PC-9 (cell line): ENCODE data around the gene MAX. TPM values are rescaled to one million over a fixed set of nuclear protein-coding genes. Genes with fewer than 3 reads are reported as not detected.
A peak's percentile ranks its signal among the peaks of the same experiment; 100 is the strongest.

Experiments used
- Bru-seq: library from RNA; stranded (reverse); fragments of 400-500 nt; gene quantifications from one replicate; lab custom pipeline; 2021; lab: Mats Ljungman, UMichigan
- BruChase-seq, 2 experiments: library from RNA; stranded (reverse); fragments of 400-500 nt; gene quantifications; one replicate each; lab custom pipeline; 2021; lab: Mats Ljungman, UMichigan
- BruUV-seq: library from RNA; stranded (reverse); fragments of 400-500 nt; replicated peaks from 2 replicates; lab custom pipeline; 2021; lab: Mats Ljungman, UMichigan
- CTCF ChIA-PET: fragments of 300-600 bp; sonication (Branson Sonifier 250); formaldehyde crosslinking; loops from one replicate; lab custom pipeline; 2022; ENCODE audit warnings: antibody characterized with exemption; lab: Charles Lee
- POLR2A ChIA-PET: fragments of 300-600 bp; sonication (Branson Sonifier 250); formaldehyde crosslinking; loops from one replicate; lab custom pipeline; 2022; ENCODE audit warnings: antibody characterized with exemption; ENCODE audit not compliant: unreplicated experiment; lab: Charles Lee
- DNase-seq, 2 experiments: peaks; one replicate each; pipeline versions ENCODE4 v3.0.0 to v3.0.0-alpha.2; 2015 to 2022; ENCODE audit warnings: mixed read lengths in 1 of 2
- H2AFZ ChIP-seq: fragments of 200-600 bp; sonication (generic); 2 replicates; pipeline ENCODE4 v1.8.1; 2017; ENCODE audit warnings: antibody characterized with exemption
- H3F3A ChIP-seq: fragments of 200-600 bp; sonication (generic); 2 replicates; pipeline ENCODE4 v1.8.1; 2017; ENCODE audit warnings: antibody characterized with exemption, mild to moderate bottlenecking, low read depth; ENCODE audit not compliant: insufficient read depth
- H3K27ac ChIP-seq: fragments of 200-600 bp; sonication (generic); 2 replicates; pipeline ENCODE4 v1.6.1; 2016; ENCODE audit warnings: mixed run types
- H3K27me3 ChIP-seq: fragments of 200-600 bp; sonication (generic); 2 replicates; pipeline ENCODE4 v1.6.1; 2016; ENCODE audit warnings: low read depth, mixed run types; ENCODE audit not compliant: insufficient read depth
- H3K36me3 ChIP-seq: fragments of 200-600 bp; sonication (generic); 2 replicates; pipeline ENCODE4 v1.6.1; 2016; ENCODE audit warnings: low read depth, mixed run types
- H3K4me1 ChIP-seq: fragments of 200-600 bp; sonication (generic); replicated peaks from 2 replicates; pipeline ENCODE4 v1.6.1; 2016; ENCODE audit warnings: mixed run types; ENCODE audit not compliant: insufficient read depth
- H3K4me2 ChIP-seq: fragments of 200-600 bp; sonication (generic); 2 replicates; pipeline ENCODE4 v1.6.1; 2017; ENCODE audit warnings: mixed run types
- H3K4me3 ChIP-seq: fragments of 200-600 bp; sonication (generic); 2 replicates; pipeline ENCODE4 v1.6.1; 2016; ENCODE audit warnings: mixed run types
- H3K79me2 ChIP-seq: fragments of 200-600 bp; sonication (generic); 2 replicates; pipeline ENCODE4 v1.6.1; 2017; ENCODE audit warnings: low read depth, mixed run types
- H3K9me2 ChIP-seq: fragments of 200-600 bp; sonication (generic); 2 replicates; pipeline ENCODE4 v1.8.1; 2017; ENCODE audit warnings: mild to moderate bottlenecking; ENCODE audit not compliant: insufficient read depth
- H3K9me3 ChIP-seq: fragments of 200-600 bp; sonication (generic); 2 replicates; pipeline ENCODE4 v1.8.1; 2016; ENCODE audit warnings: low read depth; ENCODE audit not compliant: insufficient read depth
- H4K20me1 ChIP-seq: fragments of 200-600 bp; sonication (generic); 2 replicates; pipeline ENCODE4 v1.8.1; 2017; ENCODE audit not compliant: insufficient read depth
- CTCF ChIP-seq: fragments of 200-600 bp; sonication (generic); conservative IDR thresholded peaks from 2 replicates; pipeline ENCODE4 v1.6.1; 2017; ENCODE audit warnings: mixed run types, antibody characterized with exemption, mild to moderate bottlenecking, moderate library complexity
- EZH2 ChIP-seq: fragments of 200-600 bp; sonication (generic); IDR thresholded peaks from 2 replicates; pipeline ENCODE4 v1.8.0; 2017; ENCODE audit warnings: antibody characterized with exemption, low read depth
- intact Hi-C: fragments of 100-400 bp; cut with micrococcal nuclease; formaldehyde crosslinking; loops from one replicate; pipeline ENCODE4 v1.10.0; 2022; ENCODE audit not compliant: unreplicated experiment
- long read RNA-seq: library from polyadenylated mRNA; stranded (forward); transcript quantifications from one replicate; pipeline ENCODE4 v2.0.0, GENCODE V29; 2022
- total RNA-seq: library from RNA; stranded (reverse); gene quantifications from 2 replicates; pipeline ENCODE4 v1.2.3, GENCODE V29; 2021

The MAX gene
- 76.1 and 84.1 TPM in 2 replicates for total RNA-seq
- percentile 69 among the genes with signal in this experiment for Bru-seq, nascent RNA
- BruChase-seq, experiment 1, labeled RNA remaining after a 2-hour chase: percentile 70 among the genes with signal in this experiment
- percentile 73 among the genes with signal in this experiment for BruChase-seq, experiment 2, labeled RNA remaining after a 6-hour chase
- long read RNA-seq, transcript MAX-204 (4 exons, 1,973 nt): major isoform, 20 of 61 reads
- long read RNA-seq, transcript MAX-205 (5 exons, 1,546 nt): minor isoform, 5 of 61 reads
- long read RNA-seq, partial matches to known transcripts: 2 of 61 reads
- long read RNA-seq, other reads (novel, unspliced or antisense): 31 of 61 reads

GRCh38 chr14:65102441-65103149 lies at the start of gene MAX:
MAX (minus strand) TSS chr14:65102517; CDS start chr14:65102339, 178 bp downstream.
- peaks cover 18% of the 10 kb centered on the region; the same call in 1 of the 2 replicates for H3K36me3 ChIP-seq
- TF ChIP-seq EZH2 (no peak), CTCF (no peak)
- H4K20me1 ChIP-seq: peaks cover 12% of the 10 kb centered on the region
- ChIA-PET POLR2A (interaction anchor here (0.6 to 0.9 kb wide), 4 partner anchors 59 to 219 kb away, joined by 3 to 7 read pairs (median 4); no protein-coding TSS in a partner anchor), CTCF (no interaction called here)
- peak; percentile 96 to 99 for DNase-seq
- peaks cover 5% of the 10 kb centered on the region for H3F3A ChIP-seq
- BruUV-seq: no TSS peak
- H3K4me3 ChIP-seq: peak within 1 kb of the TSS; percentile 88
- H3K4me1 ChIP-seq: peaks cover 14% of the 10 kb centered on the region
- intact Hi-C loops: loop anchor here (2.0 to 5.0 kb wide), 5 partner anchors 60 to 968 kb away; partner anchors contain the start of gene FUT8
- peak within 1 kb of the TSS; percentile 96 for H3K4me2 ChIP-seq
- no peaks in the 10 kb centered on the region for H3K9me2 ChIP-seq
- peak within 1 kb of the TSS; percentile 46 for H3K27ac ChIP-seq
- no peaks in the 10 kb centered on the region for H3K9me3 ChIP-seq
- H3K27me3 ChIP-seq: no peaks in the 10 kb centered on the region
- H2AFZ ChIP-seq: peak within 1 kb of the TSS; percentile 96
- peaks cover 30% of the 10 kb centered on the region for H3K79me2 ChIP-seq

GRCh38 chr14:65151609-65151956 lies 49.3 kb upstream of the MAX start:
- Histone ChIP-seq H3K9me2 (no peaks in the 10 kb centered on the region), H3K4me1 (peaks cover 14% of the 10 kb centered on the region), H3K79me2 (no peaks in the 10 kb centered on the region), H3K27me3 (no peaks in the 10 kb centered on the region), H4K20me1 (no peaks in the 10 kb centered on the region), H3K4me2 (no peak overlapping the region; the same call in 1 of the 2 replicates), H3K9me3 (0 out of 2 replicates have a peak, but pooled peaks cover 5% of the 10 kb centered on the region), H3K36me3 (no peaks in the 10 kb centered on the region), H3F3A (peaks cover 7% of the 10 kb centered on the region; the same call in 1 of the 2 replicates), H3K27ac (no peak overlapping the region), H2AFZ (0 out of 2 replicates have a peak overlapping the region, but pooled peaks have one; percentile 14), H3K4me3 (no peak overlapping the region)
- CTCF ChIA-PET: no interaction called here
- POLR2A ChIA-PET: no interaction called here
- TF ChIP-seq EZH2 (no peak), CTCF (no peak)
- no peak for DNase-seq
- BruUV-seq: no TSS peak
- intact Hi-C loops: no loop called here

- TF ChIP-seq EZH2 (no peak), CTCF (no peak)
- Histone ChIP-seq H3K9me2 (no peaks in the 10 kb centered on the region), H3K9me3 (0 out of 2 replicates have a peak, but pooled peaks cover 5% of the 10 kb centered on the region), H3K4me3 (no peak overlapping the region), H3K27me3 (no peaks in the 10 kb centered on the region), H3K79me2 (no peaks in the 10 kb centered on the region), H3K4me1 (peaks cover 14% of the 10 kb centered on the region), H3K36me3 (no peaks in the 10 kb centered on the region), H2AFZ (no peak overlapping the region), H3F3A (peaks cover 5% of the 10 kb centered on the region; the same call in 1 of the 2 replicates), H3K27ac (no peak overlapping the region), H3K4me2 (no peak overlapping the region; the same call in 1 of the 2 replicates), H4K20me1 (no peaks in the 10 kb centered on the region)
- BruUV-seq: no TSS peak
- intact Hi-C loops: no loop called here
- CTCF ChIA-PET: no interaction called here
- POLR2A ChIA-PET: no interaction called here
- peak in 1 of 2 experiments; percentile 63 for DNase-seq
These were observed 48.7 kb upstream of the MAX start for GRCh38 chr14:65150898-65151608.
